GM04503 (cell line): ENCODE results near the gene ADCY2.
"Not testable (repeated sequence)": the region's sequence is repeated elsewhere in the genome, so short reads cannot be mapped to it uniquely, and the experiment has no call there.

Source experiments
- DNase-seq: peaks from one replicate; pipeline ENCODE4 v3.0.0-alpha.2; 2012; ENCODE audit warnings: low read depth

Gene ADCY2

DNA sequence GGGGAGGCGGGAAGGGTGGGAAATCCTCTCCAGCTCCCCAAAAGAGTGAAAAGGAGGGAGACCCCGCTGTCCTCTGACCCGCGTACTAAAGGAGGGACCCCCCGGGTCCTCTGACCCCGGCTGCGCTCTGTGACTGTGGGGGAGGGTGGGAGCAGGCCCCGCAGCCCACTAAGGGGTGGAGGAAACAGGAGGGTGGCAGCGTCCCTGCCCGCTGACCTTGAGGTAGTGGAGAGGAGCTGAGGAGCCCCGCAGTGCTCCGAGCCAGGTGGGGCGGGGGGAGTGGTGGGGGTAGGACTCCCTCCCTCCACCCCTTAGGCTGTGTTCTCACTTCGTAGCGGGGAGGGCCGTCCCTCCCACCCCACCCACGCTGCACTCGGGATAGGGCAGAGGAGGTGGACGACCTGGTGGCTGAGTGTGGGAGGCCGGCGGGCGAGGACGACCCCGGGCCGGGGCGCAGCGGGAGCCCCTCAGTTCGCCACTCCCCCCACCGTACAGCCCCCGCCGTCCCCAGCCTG, 449 bp upstream of the ADCY2 start:
- no peak for DNase-seq

DNA sequence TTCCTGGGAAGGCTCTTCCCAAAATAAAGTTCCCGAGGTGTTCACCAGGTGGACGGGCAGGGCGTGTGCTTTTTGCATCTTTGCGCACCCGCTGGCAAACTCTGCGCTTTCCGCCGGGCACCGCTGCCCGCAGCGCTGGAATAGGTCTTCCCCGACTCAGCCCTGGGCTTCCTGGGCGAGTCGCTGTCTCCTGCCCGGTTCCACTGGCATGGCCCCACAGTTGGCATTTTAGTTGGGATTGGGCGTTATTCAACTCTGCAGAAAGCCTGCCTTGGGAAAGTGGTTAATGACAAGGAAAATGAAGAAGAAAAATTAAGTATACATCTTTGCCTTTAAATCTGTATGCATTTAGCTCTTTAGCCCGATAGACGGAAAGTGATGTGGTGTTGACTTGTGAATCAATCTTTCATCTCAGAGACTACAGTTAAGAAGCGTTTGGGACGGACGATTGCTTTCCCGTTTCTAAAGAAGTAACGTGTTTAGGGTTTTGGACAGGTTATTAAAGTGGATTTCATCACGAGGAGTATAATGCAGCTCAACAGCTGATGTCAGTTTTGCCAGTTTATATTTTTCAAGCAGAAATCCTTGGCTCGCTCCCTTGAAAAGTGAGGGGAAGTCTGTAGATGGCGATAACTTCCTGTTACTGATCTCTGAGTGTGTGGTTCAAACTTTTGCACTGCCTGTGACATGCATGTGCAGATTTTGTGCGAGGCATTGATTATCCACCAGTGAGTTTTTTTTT, 946 bp downstream of the ADCY2 start:
- DNase-seq: no peak

DNA sequence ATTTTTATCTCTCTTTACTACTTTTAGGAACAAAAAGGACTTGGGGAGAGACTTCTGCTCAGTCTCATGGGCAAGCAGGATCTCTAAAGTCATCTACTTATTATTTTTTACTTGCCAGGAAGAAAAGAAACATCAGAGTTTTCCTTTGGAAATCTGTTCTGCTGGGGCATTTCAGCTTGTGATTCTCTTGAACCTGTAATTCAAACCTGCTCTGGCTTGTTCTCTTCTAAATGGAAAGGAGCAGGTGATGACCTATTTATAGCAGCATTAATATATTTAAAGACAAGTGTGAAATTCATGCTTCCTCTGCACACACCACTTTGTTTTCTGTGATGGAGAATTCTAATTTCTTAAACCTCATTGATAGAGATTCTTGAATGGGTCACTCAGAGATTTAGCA, 2.0 kb downstream of the ADCY2 start:
- no peak for DNase-seq

DNA sequence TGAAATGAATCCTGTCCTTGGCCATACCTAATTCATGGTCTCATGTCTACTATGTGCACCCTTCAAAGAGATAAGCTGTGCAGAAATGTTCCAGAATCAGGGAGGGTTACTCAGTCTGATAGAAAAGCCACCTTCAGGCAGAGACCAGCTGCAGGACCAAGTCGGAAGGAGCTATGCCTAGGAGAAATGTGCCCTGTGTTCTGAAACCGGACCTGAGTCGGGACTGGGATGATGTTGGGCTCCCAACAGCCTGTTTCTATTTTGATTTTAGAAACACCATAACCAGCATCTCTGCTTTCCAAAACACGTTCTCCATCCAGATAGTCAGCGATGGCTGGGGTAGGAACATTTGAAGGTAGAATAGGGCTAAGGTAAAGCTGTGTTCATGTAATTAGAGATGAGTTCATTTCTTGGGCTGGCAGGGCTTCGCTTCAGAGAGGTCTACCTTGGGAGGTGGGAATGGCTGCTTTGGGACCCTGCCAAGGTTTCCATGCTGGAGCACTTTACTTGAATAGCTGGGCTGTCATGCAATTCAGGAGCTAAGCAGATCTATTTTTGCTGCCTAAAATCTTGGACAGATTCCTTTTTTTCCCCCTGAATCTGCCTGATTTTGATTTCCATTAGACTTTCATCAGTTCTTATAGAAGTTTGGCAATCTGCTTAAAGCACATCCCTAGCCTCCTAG, 2.8 kb downstream of the ADCY2 start:
- no peak for DNase-seq

DNA sequence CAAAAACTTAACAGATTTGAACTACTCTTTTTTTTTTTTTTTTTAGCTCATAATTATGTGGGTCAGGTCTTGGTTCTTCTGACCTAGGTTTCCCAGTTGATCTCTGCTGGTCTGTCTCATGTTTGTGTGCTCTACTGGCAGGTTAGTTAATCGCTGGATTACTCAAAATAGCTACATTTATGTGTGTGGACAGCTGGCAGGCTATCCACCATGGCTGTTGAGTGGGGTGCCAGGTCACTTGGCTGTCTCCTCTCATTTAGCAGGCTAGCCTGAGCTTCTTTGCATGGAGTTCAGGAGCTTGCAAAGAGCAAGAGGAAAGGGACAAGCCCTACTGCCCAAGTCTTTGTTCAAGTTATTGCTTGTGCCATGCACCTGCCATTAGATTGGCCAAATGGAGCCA, 9.3 kb downstream of the ADCY2 start:
- DNase-seq: no peak

DNA sequence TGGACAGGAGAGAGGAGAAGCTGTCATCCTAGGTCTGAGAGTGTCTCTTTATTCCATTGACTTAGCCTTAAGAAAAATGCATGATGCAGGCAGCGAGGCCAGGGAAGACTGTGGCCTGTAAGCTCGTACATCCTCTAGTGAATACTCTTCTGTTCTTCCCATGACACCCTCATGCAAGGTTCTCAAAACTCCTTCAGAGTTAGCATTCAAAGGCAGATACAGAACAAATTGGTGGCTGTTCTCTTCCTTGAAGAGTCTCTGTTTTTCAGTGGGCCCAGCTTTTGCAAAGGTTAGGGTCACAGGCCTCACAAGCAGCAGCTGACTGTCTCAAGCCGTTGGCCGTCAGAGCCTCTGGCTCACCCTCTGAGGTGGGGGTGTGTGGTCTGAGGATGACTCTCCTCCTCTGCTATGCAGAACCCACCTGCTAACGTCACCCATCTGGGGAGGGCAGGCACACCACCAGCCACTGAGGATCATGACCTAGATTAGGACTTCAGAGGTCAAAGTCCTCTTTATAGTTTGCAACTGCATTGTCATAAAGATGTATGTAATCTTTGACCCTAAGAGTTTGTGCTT, 15.1 kb downstream of the ADCY2 start:
- no peak for DNase-seq

DNA sequence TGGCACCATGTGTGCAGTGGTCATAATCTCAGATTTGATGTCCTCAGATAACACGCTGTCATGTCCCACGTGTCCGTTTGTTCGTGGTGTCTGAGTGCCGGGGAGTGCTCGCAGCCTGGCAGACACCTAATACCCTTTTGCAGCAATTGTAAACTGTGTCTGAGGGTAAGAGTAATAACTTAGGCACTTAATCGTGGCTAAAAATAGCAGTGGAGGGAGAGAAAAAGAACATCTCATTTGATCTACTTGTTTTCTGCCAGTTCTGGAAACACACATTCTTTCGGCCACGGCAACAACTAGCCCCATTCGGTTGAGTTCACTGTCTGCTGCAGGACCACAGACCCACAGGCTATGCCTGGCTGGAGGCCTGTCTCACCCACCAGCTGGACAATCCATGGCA, 16.5 kb downstream of the ADCY2 start:
- DNase-seq: no peak

DNA sequence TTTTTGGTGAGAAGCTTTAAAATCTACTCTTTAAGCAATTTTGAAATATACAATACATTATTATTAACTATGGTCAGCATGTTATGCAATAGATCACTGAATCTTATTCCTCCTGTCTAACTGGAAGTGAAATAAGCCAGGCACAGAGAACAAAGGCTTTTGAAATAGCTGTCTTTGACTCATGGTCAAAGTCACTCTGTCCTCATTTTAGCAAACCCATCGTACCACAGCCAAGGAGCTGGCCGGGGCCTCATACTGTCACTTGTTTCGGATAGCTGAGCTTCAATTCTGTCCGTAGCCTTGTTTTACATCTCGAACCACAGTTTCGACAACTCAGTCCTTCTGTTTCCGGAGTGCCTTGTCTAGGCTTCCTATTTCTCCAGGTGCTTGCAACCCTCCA, 19.2 kb downstream of the ADCY2 start:
- DNase-seq: no peak

DNA sequence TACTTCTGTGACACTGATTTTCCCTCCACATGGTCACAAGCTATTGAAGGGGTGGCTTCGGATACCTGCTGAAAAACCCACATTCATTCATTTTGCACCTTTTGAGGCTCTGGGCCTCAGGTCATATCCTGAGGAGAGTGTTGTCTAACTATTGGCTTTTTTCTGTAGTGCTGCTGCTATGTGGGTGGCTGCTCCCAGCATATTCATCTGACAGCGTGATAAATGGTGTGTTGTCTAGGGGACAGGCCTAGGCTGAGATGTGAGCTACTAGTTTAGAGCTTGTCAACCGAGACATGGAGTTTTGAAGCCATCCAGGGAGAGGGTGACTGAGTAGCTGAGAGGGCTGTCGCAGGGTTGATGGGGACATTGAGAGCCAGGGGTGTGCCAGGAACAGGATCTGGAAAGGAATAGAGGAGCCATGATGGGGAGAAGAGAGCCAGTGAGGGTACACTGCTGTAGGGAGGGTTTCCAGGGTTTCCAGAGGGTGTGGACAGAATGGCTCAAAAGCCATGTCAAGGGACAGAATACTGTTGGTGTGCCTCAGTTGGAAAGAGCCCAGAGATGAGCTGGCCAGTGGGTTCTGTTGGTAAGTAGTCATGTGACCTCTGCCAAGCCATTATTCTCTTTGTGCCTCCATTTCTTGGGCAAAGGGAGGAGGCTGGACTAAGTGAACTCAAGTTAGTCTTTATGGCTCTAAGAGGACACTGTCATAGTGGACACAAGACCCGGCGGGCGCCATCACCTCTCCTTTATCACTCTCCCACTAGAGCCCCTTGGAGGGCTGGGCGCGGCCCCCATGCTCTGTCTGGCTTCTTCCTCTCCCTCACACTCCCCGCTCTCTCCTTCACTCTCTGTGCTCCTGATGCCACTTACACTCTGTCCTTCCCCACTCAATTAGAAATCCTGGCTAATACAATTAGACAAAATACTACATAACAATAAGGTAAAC, 19.9 kb downstream of the ADCY2 start:
- no peak for DNase-seq

DNA sequence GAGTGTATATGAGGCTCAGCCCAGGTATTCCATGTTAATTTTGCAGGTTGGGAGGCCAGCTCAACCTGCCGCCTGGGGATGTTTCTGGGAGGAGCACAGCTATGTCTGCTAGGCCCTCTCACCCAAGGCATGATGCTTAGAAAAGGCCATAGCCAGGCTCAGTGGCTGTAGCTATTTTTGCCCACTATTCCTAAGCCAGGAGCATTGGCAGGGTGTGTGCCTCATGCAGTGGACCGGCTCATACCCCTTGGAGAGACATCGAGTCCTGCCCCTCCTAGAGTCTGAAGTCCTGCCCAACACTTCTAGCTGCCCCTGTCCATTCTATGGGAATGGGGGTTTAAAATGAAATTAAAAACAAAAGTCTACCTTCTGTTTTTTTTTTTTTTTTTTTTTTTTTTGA, 22.3 kb downstream of the ADCY2 start:
- DNase-seq: no peak

DNA sequence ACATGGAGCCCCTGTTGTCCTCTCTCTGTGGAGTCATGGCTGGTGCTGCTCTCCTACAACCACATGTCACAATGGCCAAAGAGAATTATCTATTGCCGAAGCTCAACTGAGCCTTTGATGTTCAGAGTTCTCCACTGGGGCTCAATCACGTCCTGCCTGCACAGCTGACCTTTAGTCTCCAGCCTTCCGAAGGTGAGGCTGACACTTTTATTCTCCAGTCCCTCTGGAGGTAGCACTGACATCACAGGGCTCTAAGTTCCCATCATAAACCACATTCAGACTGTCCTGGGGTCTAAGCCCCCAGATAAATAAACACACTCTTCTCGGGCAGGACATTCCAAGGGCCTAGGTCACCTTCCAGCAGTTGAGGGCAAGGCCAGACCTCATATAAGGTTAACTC, 23.4 kb downstream of the ADCY2 start:
- DNase-seq: no peak

DNA sequence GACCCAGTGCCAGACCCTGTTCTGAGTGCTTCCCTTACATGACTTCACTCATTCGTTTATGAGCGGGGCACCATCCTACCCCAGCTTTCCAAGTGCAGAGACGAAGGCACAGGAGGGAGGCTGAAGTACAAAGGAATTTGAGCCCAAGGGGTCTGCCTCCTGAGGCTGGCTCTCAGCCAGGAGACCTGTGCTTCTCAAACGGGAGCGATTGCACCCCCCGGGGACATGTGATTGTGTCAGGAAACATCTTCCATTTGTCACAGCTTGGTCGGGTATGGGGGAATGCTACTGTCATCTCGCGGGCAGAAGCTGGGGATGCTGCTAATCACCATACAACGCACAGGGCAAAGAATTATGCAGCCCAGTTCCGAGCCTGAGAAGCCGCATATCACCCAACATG, 23.9 kb downstream of the ADCY2 start:
- DNase-seq: no peak

DNA sequence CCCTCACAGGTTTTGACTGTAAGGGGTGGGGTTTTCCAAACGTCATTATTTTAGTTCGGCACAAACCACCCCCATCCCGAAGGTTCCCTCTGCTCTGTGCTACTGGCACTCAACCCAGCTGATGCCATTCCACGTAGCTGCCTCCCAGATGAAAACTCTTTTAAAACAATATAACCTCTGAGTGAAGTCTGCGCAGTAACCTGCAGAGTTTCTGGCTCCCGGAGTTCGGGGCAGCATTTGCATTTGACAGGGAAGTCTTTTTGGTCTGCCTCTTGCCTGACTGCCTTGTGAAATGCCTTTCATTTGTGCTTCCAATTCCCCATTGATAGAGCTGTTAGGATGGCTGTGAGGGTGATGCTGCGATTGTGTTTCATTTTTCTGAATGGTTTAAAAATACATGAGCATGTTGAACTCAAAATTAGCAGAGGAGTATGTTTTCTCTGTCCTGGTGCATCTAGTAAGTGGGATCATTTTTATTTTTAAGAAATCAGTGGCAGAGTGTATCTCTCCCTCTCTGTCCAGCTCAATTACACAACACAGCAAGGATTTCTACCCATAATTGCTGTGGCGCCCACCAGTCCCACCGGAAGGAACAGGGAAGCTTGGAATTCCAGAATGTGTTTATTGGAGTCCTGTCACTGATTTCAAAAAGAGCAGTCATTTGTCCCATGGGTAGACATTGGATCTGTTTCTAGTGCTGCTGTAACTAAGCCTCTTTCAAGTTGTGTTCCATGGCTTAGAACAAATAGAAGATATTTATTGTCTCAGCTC, 24.8 kb downstream of the ADCY2 start:
- DNase-seq: no peak

DNA sequence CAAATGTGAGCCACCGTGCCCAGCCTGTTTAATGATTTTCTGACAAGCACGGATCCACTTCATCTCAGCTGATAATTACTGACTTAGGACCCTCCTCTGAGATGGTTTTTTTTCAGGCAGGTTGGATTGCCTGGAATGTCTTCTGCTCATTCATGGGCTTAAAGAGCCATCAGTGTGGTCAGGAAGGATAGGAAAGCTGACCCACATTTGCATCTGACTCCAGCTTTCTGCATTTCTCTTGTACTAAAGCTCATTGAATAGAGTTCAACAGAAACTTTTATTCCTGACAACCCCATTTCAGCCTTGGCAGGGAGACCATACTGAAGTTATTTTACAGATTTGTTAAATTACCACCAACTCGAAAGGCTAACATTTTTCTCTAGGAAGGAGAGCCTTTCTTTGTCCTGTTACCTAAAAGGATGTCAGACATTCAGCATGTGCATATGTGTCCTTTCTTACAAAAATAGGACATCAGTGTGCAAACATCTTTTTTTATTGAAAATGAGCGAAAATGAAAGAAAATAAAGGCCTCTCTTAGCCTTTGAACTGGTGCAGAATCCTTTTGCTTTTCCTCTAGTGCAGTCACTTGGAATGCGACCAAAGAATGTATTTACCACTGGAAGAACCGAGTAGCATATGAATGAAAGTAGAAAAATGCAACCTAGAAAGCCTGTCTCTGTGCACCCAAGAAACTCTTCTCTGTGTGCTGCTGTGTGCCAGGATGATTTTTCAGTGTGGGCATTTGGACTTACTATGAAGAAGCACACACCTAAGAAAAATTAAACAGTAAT, 26.6 kb downstream of the ADCY2 start:
- DNase-seq: no peak

DNA sequence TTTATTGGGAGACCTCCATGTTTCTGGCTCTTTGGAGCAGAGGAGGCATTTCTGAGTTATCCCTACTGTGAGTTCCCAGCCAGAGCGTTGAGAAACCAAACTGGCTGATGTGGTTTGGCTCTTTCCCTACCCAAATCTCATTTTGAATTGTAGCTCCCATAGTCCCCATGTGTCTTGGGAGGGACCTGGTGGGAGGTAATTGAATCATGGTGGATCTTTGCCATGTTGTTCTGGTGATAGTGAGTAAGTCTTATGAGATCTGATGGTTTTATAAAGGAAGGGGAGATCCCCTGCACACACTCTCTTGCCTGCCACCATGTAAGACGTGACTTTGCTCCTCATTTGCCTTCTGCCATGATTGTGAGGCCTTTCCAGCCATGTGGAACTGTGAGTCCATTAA, 27.3 kb downstream of the ADCY2 start:
- DNase-seq: not testable (repeated sequence)

DNA sequence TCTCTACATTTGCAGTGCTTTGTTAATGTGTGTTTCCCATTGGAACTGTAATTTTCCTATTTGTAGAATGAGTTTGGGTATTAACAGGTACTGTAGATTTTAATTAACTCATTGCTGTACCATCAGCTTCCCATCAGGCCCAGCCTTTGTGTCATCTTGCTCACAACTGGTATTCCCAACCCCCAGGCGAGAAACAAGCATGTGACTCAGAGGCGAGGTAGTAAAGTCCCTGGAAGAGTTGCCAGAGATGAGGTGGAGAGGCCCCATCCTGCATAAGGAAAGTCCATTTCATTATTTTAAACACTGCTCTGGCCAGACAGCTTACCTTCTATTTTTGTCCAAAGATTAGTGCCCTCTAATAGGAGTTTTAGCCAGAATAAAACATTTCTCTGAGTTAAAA, 29.9 kb downstream of the ADCY2 start:
- DNase-seq: no peak

DNA sequence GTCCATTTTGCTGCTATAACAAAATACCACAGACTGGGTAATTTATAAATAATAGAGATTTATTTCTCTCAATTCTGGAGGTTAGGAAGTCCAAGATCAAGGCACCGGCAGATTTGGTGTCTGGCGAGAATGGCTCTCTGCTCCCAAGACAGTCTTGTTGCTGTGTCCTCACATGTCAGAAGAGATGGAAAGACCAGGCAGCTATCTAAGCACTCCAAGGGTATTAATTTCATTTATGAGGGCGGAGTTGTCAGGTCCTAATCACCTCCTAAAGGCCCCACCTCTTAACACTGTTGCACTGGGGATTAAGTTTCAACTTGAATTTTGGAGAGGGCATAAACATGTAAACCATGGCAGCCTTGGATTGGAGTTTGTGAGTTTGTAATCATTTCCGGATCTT, 30.3 kb downstream of the ADCY2 start:
- no peak for DNase-seq

DNA sequence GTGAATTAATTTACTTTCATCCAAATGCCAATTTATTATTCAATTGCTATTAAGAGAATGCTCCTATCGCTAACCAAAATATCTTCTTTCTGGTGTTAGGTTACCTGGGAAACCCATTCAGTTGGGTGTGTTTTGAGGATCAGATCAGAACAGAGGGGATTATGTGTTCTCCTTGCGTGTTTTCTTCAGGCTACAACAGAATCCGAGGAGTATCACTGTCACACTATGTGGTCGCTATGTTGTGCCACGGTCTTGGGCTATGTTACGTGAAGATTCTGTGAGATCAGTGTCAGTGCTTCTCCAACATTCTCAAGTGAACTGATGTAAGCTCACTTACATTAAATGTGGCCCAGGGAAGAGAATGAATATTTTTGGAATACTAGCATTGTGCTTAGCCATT, 39.0 kb downstream of the ADCY2 start:
- DNase-seq: no peak

DNA sequence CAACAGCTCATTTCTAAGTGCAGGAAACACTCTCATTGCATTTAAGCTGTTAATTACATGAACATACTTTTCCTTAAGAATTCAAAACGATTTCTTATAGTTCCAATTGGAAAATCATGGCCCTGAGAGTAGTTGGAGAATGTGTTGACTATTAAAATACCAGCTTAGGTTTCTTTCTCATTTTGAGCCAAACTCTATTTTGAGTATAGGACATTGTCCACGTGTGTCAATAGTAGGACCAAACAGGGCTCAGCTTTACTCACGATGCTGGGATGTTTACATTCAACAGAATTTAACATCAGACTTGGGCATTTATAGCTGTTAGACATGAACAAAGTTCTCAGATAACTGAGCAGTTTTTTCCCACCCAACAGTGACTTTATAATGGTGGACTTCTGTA, 39.6 kb downstream of the ADCY2 start:
- no peak for DNase-seq

DNA sequence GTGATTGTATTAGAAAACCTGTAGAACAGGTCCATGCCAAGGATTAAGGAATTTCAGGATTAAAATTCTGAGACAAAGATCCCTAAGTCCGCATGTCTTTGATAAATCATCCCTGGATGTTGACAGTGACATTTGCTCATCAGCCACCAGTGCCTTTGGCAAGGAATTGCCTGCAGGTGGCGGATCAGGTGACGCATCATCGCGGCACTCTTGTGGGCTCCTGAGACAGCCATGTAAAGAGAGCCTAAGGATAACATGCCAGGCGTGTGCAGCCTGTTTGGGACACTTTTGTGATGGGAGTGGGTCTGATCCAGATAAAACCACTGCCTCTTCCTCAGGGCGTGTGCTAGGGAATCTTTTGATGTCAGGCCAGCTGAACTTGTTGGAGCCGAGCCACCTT, 40.6 kb downstream of the ADCY2 start:
- no peak for DNase-seq

DNA sequence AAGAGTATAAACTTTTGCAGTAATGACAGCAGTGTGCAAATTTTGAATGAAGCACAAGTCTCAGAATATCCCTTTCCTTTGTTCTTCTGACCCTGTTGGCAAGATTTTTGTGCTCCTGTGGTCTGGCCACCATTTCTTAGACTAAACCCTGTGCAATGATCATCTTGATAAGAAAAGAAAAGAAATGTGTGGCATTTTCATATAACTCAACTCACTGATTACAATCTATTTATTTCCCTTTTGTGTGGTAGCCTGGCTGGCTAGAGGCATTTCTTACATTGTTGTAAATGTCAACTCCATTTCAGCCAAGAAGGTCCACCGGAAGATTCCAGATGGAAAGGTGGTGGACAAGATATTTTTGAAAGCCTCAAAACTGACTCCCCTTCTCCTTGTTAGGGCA, 41.9 kb downstream of the ADCY2 start:
- DNase-seq: no peak
